ENCODE results near the gene BCL2L13. TPM values are rescaled to one million over a fixed set of nuclear protein-coding genes. Genes with fewer than 3 reads are reported as not detected.
A peak's percentile ranks its signal among the peaks of the same experiment; 100 is the strongest.

Gene BCL2L13
- total and polyA plus RNA-seq, 9 donors = 35.2 to 46.4 (median 40.2) TPM

DNA sequence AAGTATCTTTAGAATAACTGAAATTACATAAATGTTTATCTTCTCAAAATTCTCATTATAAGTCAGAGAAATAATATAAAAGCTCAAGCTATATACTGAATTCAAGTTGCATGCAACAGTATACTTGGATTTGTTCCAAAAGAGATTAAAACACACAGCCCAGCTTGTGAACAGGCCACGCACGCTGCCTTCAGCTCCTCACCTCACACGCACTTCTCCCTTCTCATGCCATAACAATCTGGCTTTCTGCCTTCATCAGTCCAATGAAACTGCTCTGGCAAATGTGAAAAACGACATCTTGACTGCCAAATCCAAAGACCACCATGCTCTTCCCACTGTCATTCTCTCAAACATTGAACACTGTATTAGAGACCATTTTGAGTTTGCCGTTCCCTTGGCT, 32.1 kb upstream of the BCL2L13 start:
- Histone ChIP-seq H3K4me3 (ENCODE audit: low read length) (no peak overlapping the region), H3K9me3 (replicated peaks; ENCODE audit: control insufficient read depth, low read depth, low read length) (no peaks in the 10 kb centered on the region), H3K27me3 (ENCODE audit: control insufficient read depth, insufficient read depth, low read length) (no peaks in the 10 kb centered on the region), H3K27ac (ENCODE audit: low read length) (no peak overlapping the region), H3K4me1 (ENCODE audit: control insufficient read depth, insufficient read depth, low read length) (peaks cover 3% of the 10 kb centered on the region), H3K36me3 (ENCODE audit: control insufficient read depth, insufficient read depth, low read length) (peaks cover 29% of the 10 kb centered on the region)
- peak; percentile 51 for DNase-seq
- 46% methylated on average over 5 of the region's 5 CpGs for WGBS (ENCODE audit: insufficient coverage)

DNA sequence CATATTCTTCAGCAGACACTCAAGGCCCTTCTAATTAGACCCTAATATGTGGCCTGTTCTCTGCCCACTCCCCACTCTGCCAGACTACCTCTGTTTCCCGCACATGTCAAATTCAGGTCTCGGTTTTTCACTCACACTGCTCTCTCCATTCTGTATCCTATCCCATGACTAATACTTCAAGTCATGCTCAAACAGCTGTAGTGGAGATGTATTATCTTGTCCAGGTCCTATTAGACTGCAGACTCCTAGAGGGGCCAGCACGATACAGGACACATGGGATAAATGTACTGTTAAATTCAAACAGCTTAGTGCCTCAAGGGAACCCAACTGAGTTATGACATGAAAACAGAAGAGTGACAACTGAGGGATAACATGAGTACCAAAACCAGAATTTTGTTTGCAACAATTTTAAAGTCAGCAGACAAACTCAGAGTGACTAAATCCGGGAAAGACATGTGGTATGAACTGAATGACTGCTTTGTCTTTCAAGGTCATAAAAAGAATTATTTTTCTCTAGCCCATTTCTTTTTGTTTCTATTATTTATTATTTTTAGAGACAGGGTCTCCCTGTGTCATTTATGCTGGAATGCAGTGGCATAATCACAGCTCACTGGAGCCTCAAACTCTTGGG, 30.6 kb upstream of the BCL2L13 start:
- no peak for DNase-seq
- 75% methylated on average over 2 of the region's 4 CpGs for WGBS (ENCODE audit: insufficient coverage)
- peaks cover 41% of the 10 kb centered on the region for H3K36me3 ChIP-seq (ENCODE audit: control insufficient read depth, insufficient read depth, low read length)
- H3K27ac ChIP-seq (ENCODE audit: low read length) = no peak overlapping the region
- peaks cover 3% of the 10 kb centered on the region for H3K4me1 ChIP-seq (ENCODE audit: control insufficient read depth, insufficient read depth, low read length)
- no peaks in the 10 kb centered on the region for H3K27me3 ChIP-seq (ENCODE audit: control insufficient read depth, insufficient read depth, low read length)
- H3K9me3 ChIP-seq (replicated peaks; ENCODE audit: control insufficient read depth, low read depth, low read length) = no peaks in the 10 kb centered on the region
- H3K4me3 ChIP-seq (ENCODE audit: low read length) = no peak overlapping the region

- Histone ChIP-seq H3K9me3 (replicated peaks; ENCODE audit: control insufficient read depth, low read depth, low read length) (no peaks in the 10 kb centered on the region), H3K36me3 (ENCODE audit: control insufficient read depth, insufficient read depth, low read length) (peaks cover 37% of the 10 kb centered on the region), H3K27me3 (ENCODE audit: control insufficient read depth, insufficient read depth, low read length) (no peaks in the 10 kb centered on the region), H3K4me1 (ENCODE audit: control insufficient read depth, insufficient read depth, low read length) (no peaks in the 10 kb centered on the region), H3K4me3 (ENCODE audit: low read length) (no peak overlapping the region), H3K27ac (ENCODE audit: low read length) (no peak overlapping the region)
- DNase-seq = no peak
- WGBS (ENCODE audit: insufficient coverage) = 82% methylated on average over 1 of the region's 3 CpGs
These were observed 26.5 kb upstream of the BCL2L13 start for GRCh38 chr22:17612057-17612456.

DNA sequence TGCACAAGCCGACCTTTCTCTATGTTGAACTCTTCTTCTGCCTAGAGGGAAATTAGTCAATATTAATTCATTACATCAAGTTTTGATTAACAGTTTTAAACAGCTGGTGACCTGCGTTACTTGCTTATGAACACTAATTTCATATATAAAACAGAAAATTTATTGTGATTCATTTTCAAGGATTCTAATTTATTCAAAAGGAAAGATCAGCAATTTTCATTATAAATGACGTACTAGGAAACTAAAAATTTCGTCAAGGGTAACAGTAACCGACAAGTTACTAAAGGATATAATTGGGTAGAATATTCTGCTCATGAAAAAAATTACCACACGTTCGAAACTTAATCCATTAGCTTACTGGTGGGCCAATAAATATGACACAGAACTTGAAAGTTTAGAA, 25.3 kb upstream of the BCL2L13 start:
- no peak overlapping the region for H3K27ac ChIP-seq (ENCODE audit: low read length)
- peaks cover 36% of the 10 kb centered on the region for H3K36me3 ChIP-seq (ENCODE audit: control insufficient read depth, insufficient read depth, low read length)
- no CpG with 5 or more reads among the region's 7 CpGs for WGBS (ENCODE audit: insufficient coverage)

GRCh38 chr22:17627961-17628405, 10.6 kb upstream of the BCL2L13 start:
- Histone ChIP-seq H3K27ac (ENCODE audit: low read length) (peak overlapping the region; percentile 90), H3K4me3 (ENCODE audit: low read length) (peak overlapping the region; percentile 100), H3K9me3 (replicated peaks; ENCODE audit: control insufficient read depth, low read depth, low read length) (no peaks in the 10 kb centered on the region), H3K36me3 (ENCODE audit: control insufficient read depth, insufficient read depth, low read length) (no peaks in the 10 kb centered on the region), H3K27me3 (ENCODE audit: control insufficient read depth, insufficient read depth, low read length) (no peaks in the 10 kb centered on the region), H3K4me1 (ENCODE audit: control insufficient read depth, insufficient read depth, low read length) (peaks cover 18% of the 10 kb centered on the region)
- 5% methylated on average over 24 of the region's 24 CpGs for WGBS (ENCODE audit: insufficient coverage)
- DNase-seq = no peak

More for the DNA sequence above, 25.3 kb upstream of the BCL2L13 start:
- Histone ChIP-seq H3K27me3 (ENCODE audit: control insufficient read depth, insufficient read depth, low read length) (no peaks in the 10 kb centered on the region), H3K9me3 (replicated peaks; ENCODE audit: control insufficient read depth, low read depth, low read length) (no peaks in the 10 kb centered on the region), H3K4me1 (ENCODE audit: control insufficient read depth, insufficient read depth, low read length) (no peaks in the 10 kb centered on the region), H3K4me3 (ENCODE audit: low read length) (no peak overlapping the region)
- no peak for DNase-seq

DNA sequence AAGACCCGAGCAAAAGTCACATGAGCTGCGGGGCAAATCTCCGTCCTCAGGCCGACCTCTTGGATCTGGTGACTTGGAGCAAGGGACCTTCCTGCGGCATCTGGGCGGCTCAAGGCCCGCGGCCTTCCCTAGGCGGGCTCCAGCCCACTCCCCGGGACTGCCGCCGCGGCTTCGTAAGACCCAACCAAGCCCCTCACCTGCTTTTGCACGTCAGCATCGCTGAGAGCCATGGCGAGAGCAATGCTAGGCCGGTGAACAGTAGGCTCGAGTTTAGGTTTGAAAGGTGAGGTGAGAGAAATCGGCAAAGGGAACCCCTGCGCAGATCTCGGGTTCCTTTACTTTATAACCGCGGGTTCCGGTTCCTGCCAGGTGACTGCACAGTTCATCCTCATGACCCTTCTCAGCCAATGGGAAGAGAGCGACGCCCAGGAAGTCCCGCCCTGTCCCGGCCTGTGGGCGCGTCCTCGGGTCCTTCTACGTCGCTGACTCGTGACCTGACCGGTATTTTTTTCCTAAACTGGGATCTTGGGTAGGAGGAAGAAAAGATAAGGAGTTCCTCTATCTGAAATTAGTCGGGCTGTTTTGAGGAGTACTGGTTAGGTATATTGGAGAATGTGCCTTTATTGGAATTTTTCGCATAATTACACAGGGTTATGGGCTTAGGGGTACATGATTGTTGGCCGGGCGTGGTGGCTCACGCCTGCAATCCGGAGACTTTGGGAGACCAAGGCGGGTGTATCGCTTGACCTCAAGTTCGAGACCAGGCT, 10.0 kb upstream of the BCL2L13 start, which contains the start of gene ATP6V1E1:
Gene ATP6V1E1 (minus strand): TSS at position 344 of the 767 bp plus-strand sequence. CDS start 114 bp downstream, at position 230.
- Histone ChIP-seq H3K4me1 (ENCODE audit: control insufficient read depth, insufficient read depth, low read length) (peaks cover 18% of the 10 kb centered on the region), H3K9me3 (replicated peaks; ENCODE audit: control insufficient read depth, low read depth, low read length) (no peaks in the 10 kb centered on the region), H3K27me3 (ENCODE audit: control insufficient read depth, insufficient read depth, low read length) (no peaks in the 10 kb centered on the region), H3K36me3 (ENCODE audit: control insufficient read depth, insufficient read depth, low read length) (no peaks in the 10 kb centered on the region), H3K4me3 (ENCODE audit: low read length) (peak within 1 kb of the TSS; percentile 100), H3K27ac (ENCODE audit: low read length) (peak within 1 kb of the TSS; percentile 97)
- WGBS (ENCODE audit: insufficient coverage) = 0% methylated on average over 22 of the region's 45 CpGs
- peak; percentile 99 for DNase-seq

GRCh38 chr22:17629173-17629489, 9.4 kb upstream of the BCL2L13 start:
- H3K27me3 ChIP-seq (ENCODE audit: control insufficient read depth, insufficient read depth, low read length) = no peaks in the 10 kb centered on the region
- WGBS (ENCODE audit: insufficient coverage) = no CpG with 5 or more reads among the region's 1 CpG
- H3K9me3 ChIP-seq (replicated peaks; ENCODE audit: control insufficient read depth, low read depth, low read length) = no peaks in the 10 kb centered on the region
- H3K27ac ChIP-seq (ENCODE audit: low read length) = peak overlapping the region; percentile 97
- peaks cover 18% of the 10 kb centered on the region for H3K4me1 ChIP-seq (ENCODE audit: control insufficient read depth, insufficient read depth, low read length)
- DNase-seq = no peak
- peak overlapping the region; percentile 100 for H3K4me3 ChIP-seq (ENCODE audit: low read length)
- H3K36me3 ChIP-seq (ENCODE audit: control insufficient read depth, insufficient read depth, low read length) = no peaks in the 10 kb centered on the region

DNA sequence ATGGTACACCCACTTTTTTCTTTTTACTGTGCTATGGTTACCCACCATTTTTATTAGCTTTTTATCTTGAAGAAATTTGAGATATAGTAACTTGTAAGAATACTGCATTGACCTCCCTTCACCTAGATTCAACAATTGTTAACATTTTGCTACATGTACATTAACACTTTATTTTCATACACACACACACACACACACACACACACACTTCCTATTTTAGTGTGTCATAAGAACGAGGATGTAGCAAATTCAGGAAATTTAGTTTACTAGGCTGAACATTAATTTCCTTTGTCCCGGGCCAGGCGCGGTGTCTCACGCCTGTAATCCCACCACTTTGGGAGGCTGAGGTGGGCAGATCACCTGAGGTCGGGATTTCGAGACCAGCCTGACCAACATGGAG, 8.9 kb upstream of the BCL2L13 start:
- WGBS (ENCODE audit: insufficient coverage) = 90% methylated on average over 5 of the region's 7 CpGs
- Histone ChIP-seq H3K36me3 (ENCODE audit: control insufficient read depth, insufficient read depth, low read length) (no peaks in the 10 kb centered on the region), H3K4me1 (ENCODE audit: control insufficient read depth, insufficient read depth, low read length) (peaks cover 18% of the 10 kb centered on the region), H3K27me3 (ENCODE audit: control insufficient read depth, insufficient read depth, low read length) (no peaks in the 10 kb centered on the region), H3K4me3 (ENCODE audit: low read length) (no peak overlapping the region), H3K9me3 (replicated peaks; ENCODE audit: control insufficient read depth, low read depth, low read length) (no peaks in the 10 kb centered on the region), H3K27ac (ENCODE audit: low read length) (peak overlapping the region; percentile 97)
- DNase-seq = no peak

- DNase-seq = no peak
- WGBS (ENCODE audit: insufficient coverage) = 100% methylated on average over 1 of the region's 9 CpGs
- H3K4me3 ChIP-seq (ENCODE audit: low read length) = no peak overlapping the region
- no peaks in the 10 kb centered on the region for H3K36me3 ChIP-seq (ENCODE audit: control insufficient read depth, insufficient read depth, low read length)
- H3K9me3 ChIP-seq (replicated peaks; ENCODE audit: control insufficient read depth, low read depth, low read length) = no peaks in the 10 kb centered on the region
- H3K27me3 ChIP-seq (ENCODE audit: control insufficient read depth, insufficient read depth, low read length) = no peaks in the 10 kb centered on the region
- H3K4me1 ChIP-seq (ENCODE audit: control insufficient read depth, insufficient read depth, low read length) = peaks cover 18% of the 10 kb centered on the region
- H3K27ac ChIP-seq (ENCODE audit: low read length) = no peak overlapping the region
These were observed 7.4 kb upstream of the BCL2L13 start for GRCh38 chr22:17631076-17631565.

DNA sequence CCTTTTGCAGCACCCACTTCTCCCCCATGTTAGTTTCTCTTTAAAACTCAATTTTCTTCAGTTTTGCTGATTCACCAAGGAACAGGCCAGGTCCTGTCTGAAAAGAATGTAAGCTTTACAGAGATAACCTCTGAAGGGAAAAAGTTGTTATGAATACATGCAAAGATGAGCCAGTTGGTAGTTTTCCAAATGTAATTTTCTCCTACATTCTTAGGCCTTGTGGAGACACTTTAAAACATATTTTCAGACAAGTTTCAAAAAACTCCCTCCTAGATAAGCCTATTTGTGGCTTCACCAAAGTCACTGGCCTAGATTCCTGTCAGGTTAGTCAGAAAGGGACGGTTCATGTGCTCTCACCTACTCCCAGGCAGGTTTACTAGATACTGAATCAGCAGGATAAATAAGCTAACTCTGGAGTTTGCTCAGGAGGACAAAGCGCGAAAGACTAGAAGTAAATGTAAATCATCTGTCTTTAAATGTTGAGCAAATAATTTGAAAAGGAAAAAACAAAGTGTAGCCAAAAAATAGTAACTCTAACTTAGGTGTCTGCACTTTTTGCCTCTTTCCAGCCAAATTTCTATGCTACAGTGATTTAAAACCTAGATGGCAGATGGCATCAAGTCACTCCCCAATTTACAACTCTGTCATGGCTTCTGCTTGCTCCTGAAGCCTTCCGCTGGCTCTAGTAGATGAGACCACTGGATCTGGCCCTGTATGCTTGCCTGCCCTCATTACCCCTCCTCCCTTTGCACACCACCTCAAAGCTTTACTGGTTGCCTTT, 5.2 kb upstream of the BCL2L13 start:
- no peaks in the 10 kb centered on the region for H3K27me3 ChIP-seq (ENCODE audit: control insufficient read depth, insufficient read depth, low read length)
- 93% methylated on average over 3 of the region's 4 CpGs for WGBS (ENCODE audit: insufficient coverage)
- no peak for DNase-seq
- H3K36me3 ChIP-seq (ENCODE audit: control insufficient read depth, insufficient read depth, low read length) = no peaks in the 10 kb centered on the region
- H3K4me3 ChIP-seq (ENCODE audit: low read length) = no peak overlapping the region
- no peak overlapping the region for H3K27ac ChIP-seq (ENCODE audit: low read length)
- no peaks in the 10 kb centered on the region for H3K9me3 ChIP-seq (replicated peaks; ENCODE audit: control insufficient read depth, low read depth, low read length)
- peaks cover 13% of the 10 kb centered on the region for H3K4me1 ChIP-seq (ENCODE audit: control insufficient read depth, insufficient read depth, low read length)
